OCI-LY7 (cell line): Measurements from ENCODE around the gene IQGAP2. TPM values are rescaled to one million over a fixed set of nuclear protein-coding genes. Genes with fewer than 3 reads are reported as not detected.

Experiments
- BruUV-seq: library from RNA; stranded (reverse); fragments of 400-500 nt; replicated peaks from 2 replicates; lab custom pipeline; 2021; lab: Mats Ljungman, UMichigan
- CTCF ChIA-PET: fragments of 300-600 bp; sonication (Branson Sonifier 250); formaldehyde crosslinking; loops from one replicate; lab custom pipeline; 2022; ENCODE audit warnings: antibody characterized with exemption; ENCODE audit not compliant: unreplicated experiment; lab: Charles Lee
- POLR2A ChIA-PET: fragments of 300-600 bp; sonication (Branson Sonifier 250); formaldehyde crosslinking; loops from one replicate; lab custom pipeline; 2022; ENCODE audit warnings: antibody characterized with exemption; lab: Charles Lee
- DNase-seq: peaks from one replicate; pipeline ENCODE4 v3.0.0-alpha.2; 2015; ENCODE audit warnings: low spot score
- H2AFZ ChIP-seq: fragments of 200-600 bp; sonication (generic), shearing (Covaris generic); 2 replicates; pipeline ENCODE4 v1.6.1; 2014; ENCODE audit warnings: mild to moderate bottlenecking, antibody characterized with exemption, low read length, moderate library complexity
- H3K27ac ChIP-seq: fragments of 200-600 bp; sonication (generic); 2 replicates; pipeline ENCODE4 v1.5.1; 2014; ENCODE audit warnings: mixed run types, low read depth, mild to moderate bottlenecking, moderate library complexity, low read length, inconsistent platforms; ENCODE audit not compliant: poor library complexity, severe bottlenecking
- H3K36me3 ChIP-seq: fragments of 200-600 bp; sonication (generic); 2 replicates; pipeline ENCODE4 v1.6.1; 2014; ENCODE audit warnings: mild to moderate bottlenecking, antibody characterized with exemption, low read length, moderate library complexity, mixed read lengths; ENCODE audit not compliant: insufficient read depth
- H3K4me1 ChIP-seq: fragments of 200-600 bp; sonication (generic); 2 replicates; pipeline ENCODE4 v1.5.1; 2014; ENCODE audit warnings: mild to moderate bottlenecking, low read length; ENCODE audit not compliant: insufficient read depth, poor library complexity, severe bottlenecking
- H3K4me2 ChIP-seq: fragments of 200-600 bp; sonication (generic); 2 replicates; pipeline ENCODE4 v1.6.1; 2014; ENCODE audit warnings: mild to moderate bottlenecking, low read length
- H3K4me3 ChIP-seq: fragments of 200-600 bp; sonication (generic); 2 replicates; pipeline ENCODE4 v1.5.1; 2014; ENCODE audit warnings: mild to moderate bottlenecking, low read depth, low read length; ENCODE audit not compliant: poor library complexity, severe bottlenecking
- H3K79me2 ChIP-seq: fragments of 200-600 bp; sonication (generic); 2 replicates; pipeline ENCODE4 v1.6.1; 2016; ENCODE audit warnings: low read depth, mild to moderate bottlenecking, low read length, moderate library complexity, mixed read lengths; ENCODE audit not compliant: insufficient read depth
- H3K9me2 ChIP-seq: fragments of 200-600 bp; sonication (generic); 2 replicates; pipeline ENCODE4 v1.6.1; 2016; ENCODE audit warnings: mild to moderate bottlenecking, low read length, mixed read lengths; ENCODE audit not compliant: insufficient read depth
- H3K9me3 ChIP-seq: fragments of 200-600 bp; sonication (generic); 2 replicates; pipeline ENCODE4 v1.6.1; 2014; ENCODE audit warnings: mild to moderate bottlenecking, mixed run types, low read length, mixed read lengths
- H4K20me1 ChIP-seq: fragments of 200-600 bp; sonication (generic); 2 replicates; pipeline ENCODE4 v1.6.1; 2014; ENCODE audit warnings: mild to moderate bottlenecking, antibody characterized with exemption, low read length, moderate library complexity, mixed read lengths; ENCODE audit not compliant: insufficient read depth
- EZH2phosphoT487 ChIP-seq: fragments of 200-600 bp; sonication (generic); IDR thresholded peaks from 2 replicates; pipeline ENCODE4 v1.6.1; 2018; ENCODE audit warnings: low read depth, borderline replicate concordance, mild to moderate bottlenecking, mixed run types, antibody characterized with exemption, low read length, moderate library complexity, mixed read lengths
- intact Hi-C: fragments of 100-400 bp; cut with micrococcal nuclease; formaldehyde crosslinking; loops from one replicate; pipeline ENCODE4 v1.10.0; 2022; ENCODE audit not compliant: unreplicated experiment
- total RNA-seq, 2 experiments: library from RNA; depleted of rRNA in 1 of 2; stranded (reverse); fragments of >200 nt in 1 of 2; shearing (Covaris generic) in 1 of 2; gene quantifications; 2 replicates each; pipeline ENCODE4 v1.2.3, GENCODE V29; 2014 to 2022
- TF ChIP-seq, protein P1 (sequence below): fragments of 200-600 bp; sonication (generic); conservative IDR thresholded peaks from 2 replicates; pipeline ENCODE4 v1.5.1; 2014; ENCODE audit warnings: mild to moderate bottlenecking, antibody characterized with exemption, low read length, moderate library complexity, mixed read lengths

Gene IQGAP2
- total RNA-seq, 2 experiments from 2014 or later, result 30.0 to 50.2 TPM

- DNase-seq, result no peak
- Histone ChIP-seq H4K20me1 (no peaks in the 10 kb centered on the region), H3K9me3 (no peaks in the 10 kb centered on the region), H3K27ac (no peak overlapping the region), H2AFZ (no peak overlapping the region), H3K4me3 (no peak overlapping the region), H3K9me2 (no peaks in the 10 kb centered on the region), H3K36me3 (no peaks in the 10 kb centered on the region), H3K79me2 (no peaks in the 10 kb centered on the region), H3K4me2 (no peak overlapping the region), H3K4me1 (no peaks in the 10 kb centered on the region)
- intact Hi-C loops, result no loop called here
- ChIA-PET CTCF (no interaction called here), POLR2A (interaction anchor here (0.6 to 1.3 kb wide), 2 partner anchors 45 to 174 kb away, joined by 3 to 4 read pairs; no protein-coding TSS in a partner anchor)
- no TSS peak for BruUV-seq
- TF ChIP-seq, protein P1, sequence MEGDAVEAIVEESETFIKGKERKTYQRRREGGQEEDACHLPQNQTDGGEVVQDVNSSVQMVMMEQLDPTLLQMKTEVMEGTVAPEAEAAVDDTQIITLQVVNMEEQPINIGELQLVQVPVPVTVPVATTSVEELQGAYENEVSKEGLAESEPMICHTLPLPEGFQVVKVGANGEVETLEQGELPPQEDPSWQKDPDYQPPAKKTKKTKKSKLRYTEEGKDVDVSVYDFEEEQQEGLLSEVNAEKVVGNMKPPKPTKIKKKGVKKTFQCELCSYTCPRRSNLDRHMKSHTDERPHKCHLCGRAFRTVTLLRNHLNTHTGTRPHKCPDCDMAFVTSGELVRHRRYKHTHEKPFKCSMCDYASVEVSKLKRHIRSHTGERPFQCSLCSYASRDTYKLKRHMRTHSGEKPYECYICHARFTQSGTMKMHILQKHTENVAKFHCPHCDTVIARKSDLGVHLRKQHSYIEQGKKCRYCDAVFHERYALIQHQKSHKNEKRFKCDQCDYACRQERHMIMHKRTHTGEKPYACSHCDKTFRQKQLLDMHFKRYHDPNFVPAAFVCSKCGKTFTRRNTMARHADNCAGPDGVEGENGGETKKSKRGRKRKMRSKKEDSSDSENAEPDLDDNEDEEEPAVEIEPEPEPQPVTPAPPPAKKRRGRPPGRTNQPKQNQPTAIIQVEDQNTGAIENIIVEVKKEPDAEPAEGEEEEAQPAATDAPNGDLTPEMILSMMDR, result no peak
- no peak for TF ChIP-seq EZH2phosphoT487
Measured at GRCh38 chr5:76528547-76529331, 125.7 kb downstream of the IQGAP2 start.

- H3K79me2 ChIP-seq, result no peaks in the 10 kb centered on the region
- H3K4me3 ChIP-seq, result no peak overlapping the region
- H3K9me2 ChIP-seq, result no peaks in the 10 kb centered on the region
- TF ChIP-seq EZH2phosphoT487, result no peak
- TF ChIP-seq, protein P1, result no peak
- H3K9me3 ChIP-seq, result no peaks in the 10 kb centered on the region
- no peak overlapping the region for H3K4me2 ChIP-seq
- intact Hi-C loops, result no loop called here
- H2AFZ ChIP-seq, result no peak overlapping the region
- no TSS peak for BruUV-seq
- ChIA-PET POLR2A (interaction anchor here (0.6 to 1.3 kb wide), 2 partner anchors 20 to 46 kb away, joined by 3 to 5 read pairs; no protein-coding TSS in a partner anchor), CTCF (no interaction called here)
- DNase-seq, result no peak
- no peak overlapping the region for H3K27ac ChIP-seq
- H3K36me3 ChIP-seq, result no peaks in the 10 kb centered on the region
- H3K4me1 ChIP-seq, result no peaks in the 10 kb centered on the region
- H4K20me1 ChIP-seq, result no peaks in the 10 kb centered on the region
Measured at GRCh38 chr5:76529464-76530344, 126.6 kb downstream of the IQGAP2 start.
